ENCODE data around the gene DDX56. TPM values are rescaled to one million over a fixed set of nuclear protein-coding genes. Genes with fewer than 3 reads are reported as not detected.
"Not testable (repeated sequence)": the region's sequence is repeated elsewhere in the genome, so short reads cannot be mapped to it uniquely, and the experiment has no call there.

The DDX56 gene
- total RNA-seq, 1 donor from 2014 or later, result 64.1 TPM

GRCh38 chr7:44599222-44599621, 25.5 kb upstream of the DDX56 start:
- no peak for DNase-seq (ENCODE audit: low spot score)

- DNase-seq (ENCODE audit: low spot score), result not testable (repeated sequence)
Measured at GRCh38 chr7:44597181-44597580, 23.5 kb upstream of the DDX56 start.

- no peak for DNase-seq (ENCODE audit: low spot score)
Measured at GRCh38 chr7:44595934-44596635, 22.4 kb upstream of the DDX56 start.

GRCh38 chr7:44590910-44591309, 17.2 kb upstream of the DDX56 start:
- DNase-seq (ENCODE audit: low spot score), result no peak

GRCh38 chr7:44587843-44588711, 14.4 kb upstream of the DDX56 start:
- no peak for DNase-seq (ENCODE audit: low spot score)

GRCh38 chr7:44583146-44583865, 9.6 kb upstream of the DDX56 start:
- no peak for DNase-seq (ENCODE audit: low spot score)

- peak; percentile 100 for DNase-seq (ENCODE audit: low spot score)
Measured at GRCh38 chr7:44581879-44582603, 8.3 kb upstream of the DDX56 start, which contains the start of gene TMED4. Gene TMED4, minus strand, starts transcription at chr7:44582231. Its CDS starts 25 bp downstream, at chr7:44582206.

- no peak for DNase-seq (ENCODE audit: low spot score)
Measured at GRCh38 chr7:44580945-44581878, 7.5 kb upstream of the DDX56 start.

GRCh38 chr7:44576228-44576627, 2.5 kb upstream of the DDX56 start:
- no peak for DNase-seq (ENCODE audit: low spot score)

- no peak for DNase-seq (ENCODE audit: low spot score)
Measured at GRCh38 chr7:44575054-44575453, 1.3 kb upstream of the DDX56 start.

- no peak for DNase-seq (ENCODE audit: low spot score)
Measured at GRCh38 chr7:44574287-44574872, 672 bp upstream of the DDX56 start.

- DNase-seq (ENCODE audit: low spot score), result no peak
Measured at GRCh38 chr7:44572771-44573170, 937 bp downstream of the DDX56 start.

- no peak for DNase-seq (ENCODE audit: low spot score)
Measured at GRCh38 chr7:44569959-44570358, 3.7 kb downstream of the DDX56 start.

GRCh38 chr7:44568771-44569560, 4.7 kb downstream of the DDX56 start:
- peak; percentile 81 for DNase-seq (ENCODE audit: low spot score)

- DNase-seq (ENCODE audit: low spot score), result no peak
Measured at GRCh38 chr7:44567884-44568283, 5.8 kb downstream of the DDX56 start.

- DNase-seq (ENCODE audit: low spot score), result no peak
Measured at GRCh38 chr7:44566680-44567079, 7.0 kb downstream of the DDX56 start.

- no peak for DNase-seq (ENCODE audit: low spot score)
Measured at GRCh38 chr7:44565795-44566559, 7.7 kb downstream of the DDX56 start.
